ENCODE results near the gene ZNF664. TPM values are rescaled to one million over a fixed set of nuclear protein-coding genes. Genes with fewer than 3 reads are reported as not detected.

ZNF664 gene
- total and polyA plus RNA-seq, 2 of the 8 experiments (the other 6 are each of a cell fraction or from before 2014, with no cell fraction given) = 22.8 to 51.4 TPM

DNA sequence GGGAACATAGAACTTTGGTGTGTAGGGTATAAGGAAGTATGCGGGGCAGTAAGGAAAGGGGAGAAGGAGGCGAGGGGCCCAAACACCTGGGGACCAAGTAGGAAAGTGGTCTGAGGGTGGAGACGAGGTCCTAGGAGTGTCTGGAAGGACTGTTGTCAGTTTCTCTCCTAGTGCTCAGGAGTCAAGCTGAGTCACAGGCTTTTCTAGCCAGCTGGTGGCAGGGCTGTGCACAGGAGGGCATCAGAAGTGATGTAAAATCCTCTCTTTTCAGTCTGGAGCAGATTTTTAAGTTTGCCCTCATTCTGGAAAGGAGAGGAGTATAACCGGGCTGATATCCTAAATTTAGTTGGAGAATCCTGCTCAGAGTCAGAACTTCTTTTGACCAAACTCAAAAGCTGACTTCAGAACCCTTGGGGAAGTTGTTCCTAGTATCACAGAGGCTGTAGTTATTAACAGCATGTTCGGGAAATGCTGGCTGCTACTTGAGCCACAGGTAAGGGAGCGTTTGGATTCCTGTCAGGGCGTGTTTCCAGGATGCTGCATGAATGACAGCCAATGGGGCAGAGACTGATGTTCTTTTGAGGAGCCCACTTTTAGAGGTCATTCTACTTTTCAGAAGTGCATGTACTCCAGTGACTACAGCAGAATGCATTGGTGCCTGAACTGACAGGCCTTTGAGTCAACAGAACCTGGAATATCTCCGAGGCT, 19.3 kb downstream of the ZNF664 start:
- Histone ChIP-seq H3K56ac (replicated peaks; ENCODE audit: insufficient read length, low read depth, low read length) (no peak overlapping the region), H3K4me3 (ENCODE audit: extremely low read depth in 1 of 4, insufficient read depth in 2 of 4, low read depth in 3 of 4, low read length in 4 of 4) (no peak overlapping the region), H3K79me2 (ENCODE audit: control insufficient read depth in 1 of 2, insufficient read depth in 2 of 2, low read length in 2 of 2) (no peaks in the 10 kb centered on the region), H3K18ac (ENCODE audit: extremely low read depth, low read length) (no peak overlapping the region), H3K9ac (replicated peaks in 1 of 4; ENCODE audit: extremely low read depth in 1 of 4, low read depth in 3 of 4, low read length in 3 of 4) (no peak overlapping the region), H2BK15ac (ENCODE audit: low read length) (no peak overlapping the region), H2BK5ac (ENCODE audit: low read depth, low read length) (no peak overlapping the region), H3K27me3 (replicated peaks in 1 of 4; ENCODE audit: control insufficient read depth in 3 of 4, extremely low read depth in 1 of 4, insufficient read depth in 3 of 4, low read length in 3 of 4) (no peaks in the 10 kb centered on the region; a peak in 1 of 7 replicates), H2AK5ac (ENCODE audit: low read depth, low read length) (no peak overlapping the region), H3K27ac (ENCODE audit: low read depth, low read length) (no peak overlapping the region), H3K14ac (ENCODE audit: insufficient read length) (no peak overlapping the region), H3K23ac (ENCODE audit: insufficient read length) (no peak overlapping the region), H2BK120ac (replicated peaks; ENCODE audit: low read depth, low read length) (no peak overlapping the region), H3K4me1 (replicated peaks in 1 of 4; ENCODE audit: control insufficient read depth in 3 of 4, insufficient read depth in 4 of 4, low read length in 3 of 4) (peaks cover 0 to 3% (median 0%) of the 10 kb centered on the region in 4 experiments; a peak in 2 of 7 replicates), H3K9me3 (ENCODE audit: insufficient read depth in 2 of 2, low read depth in 1 of 2, low read length in 1 of 2) (no peaks in the 10 kb centered on the region), H4K5ac (ENCODE audit: insufficient read length, low read depth, low read length) (no peak overlapping the region), H4K91ac (replicated peaks; ENCODE audit: insufficient read length, low read length) (no peak overlapping the region), H3K4me2 (ENCODE audit: insufficient read depth in 1 of 2, low read depth in 2 of 2, low read length in 2 of 2) (no peak overlapping the region), H2BK20ac (ENCODE audit: low read length) (no peak overlapping the region), H3K4ac (replicated peaks; ENCODE audit: insufficient read length, low read depth, low read length) (no peak overlapping the region), H4K8ac (ENCODE audit: extremely low read depth, insufficient read depth, low read length) (no peak overlapping the region), H3K23me2 (ENCODE audit: low read depth, low read length) (no peaks in the 10 kb centered on the region), H2AFZ (ENCODE audit: low read length) (no peak overlapping the region), H3K79me1 (ENCODE audit: low read depth, low read length) (no peaks in the 10 kb centered on the region; the same call in 1 of the 2 replicates), H2BK12ac (ENCODE audit: low read depth, low read length) (no peak overlapping the region), H4K20me1 (replicated peaks in 1 of 2; ENCODE audit: control insufficient read depth in 1 of 2, insufficient read depth in 2 of 2, low read length in 2 of 2) (peaks cover 2 to 8% of the 10 kb centered on the region in 2 experiments), H3K36me3 (ENCODE audit: control insufficient read depth in 2 of 4, insufficient read depth in 4 of 4, low read length in 3 of 4) (peaks cover 0 to 3% (median 0%) of the 10 kb centered on the region in 4 experiments; a peak in 2 of 8 replicates)
- ChIA-PET POLR2A (ENCODE audit: partially characterized antibody) (interaction anchor here (1.1 kb wide), 1 partner anchor 21 kb away, joined by 3 read pairs; no protein-coding TSS in a partner anchor), CTCF (ENCODE audit: partially characterized antibody) (interaction anchor here (0.8 to 2.4 kb wide), 7 partner anchors 8 to 485 kb away, joined by 3 to 14 read pairs (median 4); no protein-coding TSS in a partner anchor)
- 83% methylated on average over 8 of the region's 8 CpGs; no CpG with 5 or more reads in 1 of the 2 experiments for WGBS, 2 experiments (ENCODE audit: extremely low coverage in 1 of 2, insufficient coverage in 1 of 2, insufficient read length in 1 of 2, insufficient replicate concordance in 2 of 2, low coverage in 1 of 2, low lambda C conversion rate in 2 of 2, missing lambda C conversion rate in 1 of 2)
- no peak for FAIRE-seq
- no peak for DNase-seq (ENCODE audit: low read depth in 1 of 2, low spot score in 2 of 2)
- TF ChIP-seq BCL11A (IDR thresholded peaks at IDR 0.05; ENCODE audit: low read depth in 2 of 2, low read length in 2 of 2) (no peak), SIRT6 (IDR thresholded peaks at IDR 0.05; ENCODE audit: low read length) (no peak), SUZ12 (IDR thresholded peaks at IDR 0.05; ENCODE audit: low read length) (no peak), ASH2L (IDR thresholded peaks at IDR 0.05; ENCODE audit: low read length) (no peak), SP4 (IDR thresholded peaks at IDR 0.05; ENCODE audit: low read length) (no peak)
